ENCODE measurements around the gene MIOS.
"Not testable (repeated sequence)": the region's sequence is repeated elsewhere in the genome, so short reads cannot be mapped to it uniquely, and the experiment has no call there.

The MIOS gene

DNA sequence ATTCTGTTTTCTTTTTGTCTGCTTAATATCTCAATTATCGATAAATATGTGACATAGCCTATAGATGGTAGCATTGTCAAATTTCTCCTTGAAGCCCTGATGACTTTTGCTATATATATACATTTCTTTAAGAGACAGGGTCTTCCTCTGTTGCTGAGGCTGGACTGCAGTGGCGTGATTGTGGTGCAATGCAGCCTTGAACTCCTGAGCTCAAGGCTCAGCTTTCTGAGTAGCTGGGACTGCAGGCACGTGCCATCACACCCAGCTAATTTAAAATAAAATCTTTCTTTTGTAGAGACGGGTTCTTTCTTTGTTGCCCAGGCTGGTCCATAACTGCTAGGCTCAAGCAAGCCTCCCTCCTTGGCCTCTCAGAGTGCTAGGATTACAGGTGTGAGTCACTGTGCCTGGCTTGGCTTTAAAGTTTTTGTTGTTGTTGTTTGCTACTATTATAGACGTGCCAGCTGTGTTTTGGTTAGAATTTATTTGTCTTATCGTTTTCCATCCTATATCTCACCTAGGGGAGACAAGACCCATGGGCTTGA, 80.9 kb downstream of the MIOS start:
- DNase-seq (no peak), ATAC-seq (no peak)

DNA sequence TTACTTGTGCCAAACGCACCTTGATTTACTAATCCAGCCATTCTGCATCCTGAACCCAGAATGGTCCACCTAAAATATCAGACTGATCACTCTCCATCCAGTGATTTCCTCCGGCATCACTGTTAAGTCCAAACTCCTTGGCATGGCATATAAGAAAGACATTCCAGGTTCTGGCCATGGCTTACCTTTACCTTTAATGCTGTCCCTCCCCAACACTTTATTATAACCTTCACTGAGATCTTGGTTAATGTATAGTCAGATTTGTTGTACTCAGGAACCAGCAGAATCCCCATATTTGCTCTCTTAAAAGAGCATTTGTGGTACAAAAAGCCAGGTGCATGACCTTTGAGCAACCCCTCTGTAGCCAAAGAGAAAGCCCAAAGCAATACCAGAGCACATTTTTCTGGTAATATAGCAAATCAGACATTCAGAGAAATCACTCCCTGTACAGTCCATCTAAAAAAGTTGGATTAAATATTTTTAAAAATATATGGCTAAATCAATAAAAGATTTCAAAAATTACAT, 84.1 kb downstream of the MIOS start:
- ATAC-seq = no peak
- no peak for DNase-seq

DNA sequence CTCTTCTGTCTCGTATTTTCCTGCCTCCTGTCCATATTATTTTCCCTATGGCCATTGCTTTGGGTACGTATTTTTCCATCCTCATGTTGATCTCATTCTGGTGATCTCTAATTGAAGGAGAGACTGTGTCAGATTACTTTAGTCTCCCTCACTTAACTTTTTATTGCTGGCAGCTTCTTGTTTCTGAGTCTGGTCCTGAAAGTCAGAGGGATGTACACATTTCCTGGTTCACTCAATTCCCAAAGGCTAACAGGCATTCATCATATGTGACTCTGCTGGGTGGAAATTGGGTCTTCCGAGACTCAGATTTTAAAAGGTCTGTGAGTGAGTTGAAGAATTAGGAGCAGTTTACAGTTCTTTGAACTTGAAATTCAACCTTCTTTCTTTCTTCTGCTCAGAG, 84.8 kb downstream of the MIOS start:
- DNase-seq (no peak), ATAC-seq (no peak)

DNA sequence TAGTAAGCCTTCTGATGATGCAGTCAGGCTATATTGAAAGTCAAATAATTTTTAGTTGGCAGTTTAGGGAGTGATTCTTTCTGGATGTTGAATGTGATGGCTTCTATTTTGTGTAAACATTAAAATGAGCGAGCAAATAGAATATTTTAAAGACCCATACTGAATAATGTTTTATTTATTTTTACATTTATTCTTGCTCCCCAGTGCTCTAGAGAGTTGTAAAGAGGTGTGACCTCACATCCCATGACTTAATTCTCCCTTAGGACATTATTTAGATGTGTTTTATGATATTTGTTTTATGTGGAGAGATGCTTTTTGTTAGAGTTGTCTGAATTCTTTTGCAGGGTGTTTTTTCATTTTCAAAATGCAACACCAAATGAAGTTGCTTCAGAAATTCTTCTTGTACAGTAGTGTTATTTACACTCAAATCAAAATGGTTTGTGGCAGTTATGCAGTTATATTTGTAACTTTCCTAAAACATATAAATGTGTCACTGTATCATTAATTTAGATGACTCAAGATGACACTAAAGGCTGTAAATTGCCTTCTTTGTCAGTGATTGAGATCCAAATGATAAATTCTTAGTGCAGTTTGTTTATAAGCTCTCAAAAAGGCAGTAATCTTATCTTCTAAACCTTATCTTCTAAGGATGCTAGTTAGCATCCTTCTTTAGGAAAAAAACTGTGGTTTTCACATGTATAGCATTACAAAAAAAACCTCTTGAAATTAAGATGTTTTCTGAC, 86.3 kb downstream of the MIOS start:
- no peak for DNase-seq
- ATAC-seq = no peak

GRCh38 chr7:7653593-7654187, 87.0 kb downstream of the MIOS start:
- DNase-seq = peak; percentile 38
- ATAC-seq = no peak

GRCh38 chr7:7654964-7655715, 88.5 kb downstream of the MIOS start:
- DNase-seq = no peak
- no peak for ATAC-seq

DNA sequence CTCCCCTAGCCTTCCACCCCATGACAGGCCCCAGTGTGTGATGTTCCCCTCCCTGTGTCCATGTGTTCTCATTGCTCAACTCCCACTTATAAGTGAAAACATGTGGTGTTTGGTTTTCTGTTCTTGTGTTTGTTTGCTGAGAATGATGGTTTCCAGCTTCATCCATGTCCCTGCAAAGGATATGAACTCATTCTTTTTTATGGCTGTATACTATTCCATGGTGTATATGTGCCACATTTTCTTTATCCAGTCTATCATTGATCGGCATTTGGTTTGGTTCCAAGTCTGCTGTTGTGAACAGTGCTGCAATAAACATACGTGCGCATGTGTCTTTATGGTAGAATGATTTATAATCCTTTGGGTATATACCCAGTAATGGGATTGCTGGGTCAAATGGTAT, 89.8 kb downstream of the MIOS start:
- ATAC-seq, DNase-seq: not testable (repeated sequence)
